Stimulated activated CD4-positive, alpha-beta T cell treated with anti-CD3 and anti-CD28 coated beads, Interleukin-1b, Interleukin-23, amount 100 ng/mL, for 4 hours (primary cell): ENCODE results near the gene NCR2.

Experiments used
- DNase-seq, 2 donors: peaks; one replicate each; pipeline ENCODE4 v3.0.0-alpha.2; 2020; ENCODE audit warnings: low read depth in 2 of 2

The NCR2 gene

GRCh38 chr6:41331401-41332150 is 3.8 kb upstream of the NCR2 start:
- DNase-seq, result no peak

GRCh38 chr6:41332241-41332640 is 3.2 kb upstream of the NCR2 start:
- DNase-seq, result no peak

- no peak for DNase-seq
These were observed 2.3 kb upstream of the NCR2 start for GRCh38 chr6:41332842-41333736.

- DNase-seq, result no peak
These were observed 847 bp upstream of the NCR2 start for GRCh38 chr6:41334482-41335040.

GRCh38 chr6:41335943-41336342 is 535 bp downstream of the NCR2 start:
- no peak for DNase-seq

GRCh38 chr6:41336824-41337223 is 1.4 kb downstream of the NCR2 start:
- DNase-seq, result no peak

GRCh38 chr6:41337709-41338108 is 2.3 kb downstream of the NCR2 start:
- no peak for DNase-seq

- DNase-seq, result no peak
These were observed 3.3 kb downstream of the NCR2 start for GRCh38 chr6:41338659-41339058.

- no peak for DNase-seq
These were observed 6.2 kb downstream of the NCR2 start for GRCh38 chr6:41341580-41341979.

- no peak for DNase-seq
These were observed 6.8 kb downstream of the NCR2 start for GRCh38 chr6:41342241-41342640.

- DNase-seq, result no peak
These were observed 8.3 kb downstream of the NCR2 start for GRCh38 chr6:41343641-41344187.

GRCh38 chr6:41344876-41345275 is 9.5 kb downstream of the NCR2 start:
- DNase-seq, result no peak

- DNase-seq, result no peak
These were observed 10.5 kb downstream of the NCR2 start for GRCh38 chr6:41345901-41346300.

GRCh38 chr6:41346441-41346840 is 11.0 kb downstream of the NCR2 start:
- DNase-seq, result no peak

GRCh38 chr6:41347378-41348050 is 12.1 kb downstream of the NCR2 start:
- DNase-seq, result no peak

GRCh38 chr6:41348934-41349333 is 13.5 kb downstream of the NCR2 start:
- DNase-seq, result no peak

GRCh38 chr6:41352396-41352795 is 17.0 kb downstream of the NCR2 start:
- no peak for DNase-seq

- no peak for DNase-seq
These were observed 17.5 kb downstream of the NCR2 start for GRCh38 chr6:41352907-41353306.

- DNase-seq, result no peak
These were observed 17.9 kb downstream of the NCR2 start for GRCh38 chr6:41353333-41353732.

- no peak for DNase-seq
These were observed 20.5 kb downstream of the NCR2 start for GRCh38 chr6:41355952-41356351.

- no peak for DNase-seq
These were observed 21.4 kb downstream of the NCR2 start for GRCh38 chr6:41356825-41357224.

GRCh38 chr6:41358503-41358902 is 23.1 kb downstream of the NCR2 start:
- DNase-seq, result no peak
